Inferior parietal cortex (tissue), 1 donor: ENCODE measurements around the gene CCDC178.
"Not testable (repeated sequence)": the region's sequence is repeated elsewhere in the genome, so short reads cannot be mapped to it uniquely, and the experiment has no call there.

ENCODE experiments used
- DNase-seq: peaks from one replicate; pipeline ENCODE4 v3.0.0-alpha.2; 2016; ENCODE audit errors: extremely low spot score

Gene CCDC178

GRCh38 chr18:33231474-33232317, 208.8 kb downstream of the CCDC178 start:
- DNase-seq = peak; percentile 94

- DNase-seq = no peak
Measured at GRCh38 chr18:33212363-33212762, 228.2 kb downstream of the CCDC178 start.

GRCh38 chr18:33210575-33211189, 229.8 kb downstream of the CCDC178 start:
- DNase-seq = peak; percentile 71

- DNase-seq = no peak
Measured at GRCh38 chr18:33205777-33206176, 234.7 kb downstream of the CCDC178 start.

- DNase-seq = peak; percentile 61
Measured at GRCh38 chr18:33201509-33201926, 239.0 kb downstream of the CCDC178 start.

GRCh38 chr18:33195795-33196194, 244.7 kb downstream of the CCDC178 start:
- no peak for DNase-seq

GRCh38 chr18:33194793-33195192, 245.7 kb downstream of the CCDC178 start:
- DNase-seq = no peak

GRCh38 chr18:33184958-33185357, 255.6 kb downstream of the CCDC178 start:
- no peak for DNase-seq

- DNase-seq = no peak
Measured at GRCh38 chr18:33184175-33184574, 256.3 kb downstream of the CCDC178 start.

GRCh38 chr18:33183136-33183535, 257.4 kb downstream of the CCDC178 start:
- DNase-seq = no peak

- DNase-seq = no peak
Measured at GRCh38 chr18:33181016-33181415, 259.5 kb downstream of the CCDC178 start.

GRCh38 chr18:33169218-33169617, 271.3 kb downstream of the CCDC178 start:
- no peak for DNase-seq

GRCh38 chr18:33164121-33164520, 276.4 kb downstream of the CCDC178 start:
- DNase-seq = not testable (repeated sequence)

GRCh38 chr18:33161131-33161530, 279.4 kb downstream of the CCDC178 start:
- DNase-seq = no peak

- DNase-seq = no peak
Measured at GRCh38 chr18:33159151-33159550, 281.4 kb downstream of the CCDC178 start.

- DNase-seq = no peak
Measured at GRCh38 chr18:33157893-33158292, 282.6 kb downstream of the CCDC178 start.

GRCh38 chr18:33156906-33157470, 283.5 kb downstream of the CCDC178 start:
- no peak for DNase-seq

- DNase-seq = no peak
Measured at GRCh38 chr18:33154049-33154448, 286.5 kb downstream of the CCDC178 start.

GRCh38 chr18:33152376-33152775, 288.1 kb downstream of the CCDC178 start:
- no peak for DNase-seq

GRCh38 chr18:33147811-33148210, 292.7 kb downstream of the CCDC178 start:
- not testable (repeated sequence) for DNase-seq

GRCh38 chr18:33146014-33146413, 294.5 kb downstream of the CCDC178 start:
- no peak for DNase-seq

- DNase-seq = no peak
Measured at GRCh38 chr18:33135951-33136660, 304.4 kb downstream of the CCDC178 start.
